Natural killer cell (primary cell): ENCODE measurements around the gene SSBP2. TPM values are rescaled to one million over a fixed set of nuclear protein-coding genes. Genes with fewer than 3 reads are reported as not detected.

Experiments used
- ATAC-seq, 3 donors: fragments of 150-1000 bp in 2 of 3; fragments of 200-7000 bp in 1 of 3; cut with Tn5 transposase; 1 replicate in 1 of 3; 2 replicates in 2 of 3; pipeline ENCODE4 v1.10.0; 2021; ENCODE audit warnings: mild to moderate bottlenecking in 2 of 3, moderate library complexity in 2 of 3
- DNase-seq, 2 donors: peaks; one replicate each; pipeline versions ENCODE4 v3.0.0 to v3.0.0-alpha.2; 2013 to 2021; ENCODE audit warnings: mixed read lengths in 1 of 2
- H3K27ac ChIP-seq: one replicate; pipeline ENCODE4 v1.5.1; 2013; ENCODE audit warnings: mild to moderate bottlenecking, low read length
- H3K27me3 ChIP-seq: one replicate; pipeline ENCODE4 v1.6.1; 2013; ENCODE audit warnings: low read length; ENCODE audit not compliant: control insufficient read depth, insufficient read depth
- H3K36me3 ChIP-seq: one replicate; pipeline ENCODE4 v1.6.1; 2013; ENCODE audit warnings: low read length; ENCODE audit not compliant: control insufficient read depth, insufficient read depth
- H3K4me1 ChIP-seq: one replicate; pipeline ENCODE4 v1.6.1; 2013; ENCODE audit warnings: low read length; ENCODE audit not compliant: control insufficient read depth, insufficient read depth
- H3K4me3 ChIP-seq: one replicate; pipeline ENCODE4 v1.5.1; 2013; ENCODE audit warnings: low read length
- H3K9me3 ChIP-seq: one replicate; pipeline ENCODE4 v1.6.1; 2013; ENCODE audit warnings: low read length; ENCODE audit not compliant: control insufficient read depth, insufficient read depth
- H3K27ac Mint-ChIP-seq, 2 donors: one replicate each; pipeline ENCODE4 v1.8.0; 2022; ENCODE audit warnings: mild to moderate bottlenecking in 2 of 2, mixed read lengths in 2 of 2, moderate library complexity in 1 of 2
- H3K27me3 Mint-ChIP-seq, 2 donors: one replicate each; pipeline ENCODE4 v1.8.0; 2022; ENCODE audit warnings: low read depth in 2 of 2, mixed read lengths in 2 of 2
- H3K36me3 Mint-ChIP-seq: one replicate; pipeline ENCODE4 v1.8.0; 2022; ENCODE audit warnings: mixed read lengths
- H3K4me1 Mint-ChIP-seq, 2 donors: one replicate each; pipeline ENCODE4 v1.8.0; 2022; ENCODE audit warnings: mixed read lengths in 2 of 2
- H3K4me3 Mint-ChIP-seq: one replicate; pipeline ENCODE4 v1.8.0; 2022; ENCODE audit warnings: mild to moderate bottlenecking, moderate library complexity, mixed read lengths
- H3K9me3 Mint-ChIP-seq, 2 donors: one replicate each; pipeline ENCODE4 v1.8.0; 2022; ENCODE audit warnings: mixed read lengths in 2 of 2
- WGBS: methylation state at CpG from one replicate; pipeline ENCODE4 v1.1.7; 2013; ENCODE audit warnings: missing lambda C conversion rate; ENCODE audit not compliant: insufficient coverage; 5-methylcytosine and 5-hydroxymethylcytosine counted together
- intact Hi-C: fragments of 100-400 bp; cut with micrococcal nuclease; formaldehyde crosslinking; loops from one replicate; pipeline ENCODE4 v1.14.2; 2022
- total RNA-seq, 4 donors: library from RNA; stranded (reverse); fragments of 120-200 nt in 1 of 4; gene quantifications; one replicate each; pipeline versions ENCODE4 v1.2.3 to v1.2.4, GENCODE V29; 2013 to 2022
- TF ChIP-seq, protein P1 (sequence below): fragments of 200-600 bp; IDR thresholded peaks from one replicate; pipeline ENCODE4 v1.8.0; 2022; ENCODE audit warnings: antibody characterized with exemption

Gene SSBP2
- total RNA-seq, 3 donors from 2014 or later (not counting 1 experiment from before 2014, with no cell fraction given), result 13.1 to 17.3 (median 14.8) TPM

DNA sequence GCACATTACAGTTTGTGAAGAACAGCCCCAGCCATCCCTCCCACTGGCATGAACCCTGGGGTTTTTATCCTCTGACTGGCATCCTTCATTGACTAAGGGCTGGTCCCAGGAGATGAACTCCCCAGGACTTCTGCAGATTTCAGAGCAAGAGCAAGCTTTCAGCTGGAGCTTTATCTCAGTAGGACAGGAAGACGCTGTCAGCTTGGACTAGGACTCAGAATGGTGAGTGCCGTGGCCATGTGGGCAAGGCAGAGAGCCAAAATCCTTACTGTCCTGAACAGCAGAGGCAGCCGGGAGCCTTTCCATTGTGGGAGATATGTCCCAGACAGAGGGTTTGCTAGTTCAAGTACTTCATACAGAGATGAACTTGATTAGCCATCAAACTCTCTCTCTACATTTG is 353.7 kb downstream of the SSBP2 start:
- peaks cover 21 to 58% of the 10 kb centered on the region in 2 donors for H3K27me3 Mint-ChIP-seq
- no peak overlapping the region for H3K4me3 Mint-ChIP-seq
- no peak overlapping the region for H3K27ac Mint-ChIP-seq
- TF ChIP-seq, protein P1, sequence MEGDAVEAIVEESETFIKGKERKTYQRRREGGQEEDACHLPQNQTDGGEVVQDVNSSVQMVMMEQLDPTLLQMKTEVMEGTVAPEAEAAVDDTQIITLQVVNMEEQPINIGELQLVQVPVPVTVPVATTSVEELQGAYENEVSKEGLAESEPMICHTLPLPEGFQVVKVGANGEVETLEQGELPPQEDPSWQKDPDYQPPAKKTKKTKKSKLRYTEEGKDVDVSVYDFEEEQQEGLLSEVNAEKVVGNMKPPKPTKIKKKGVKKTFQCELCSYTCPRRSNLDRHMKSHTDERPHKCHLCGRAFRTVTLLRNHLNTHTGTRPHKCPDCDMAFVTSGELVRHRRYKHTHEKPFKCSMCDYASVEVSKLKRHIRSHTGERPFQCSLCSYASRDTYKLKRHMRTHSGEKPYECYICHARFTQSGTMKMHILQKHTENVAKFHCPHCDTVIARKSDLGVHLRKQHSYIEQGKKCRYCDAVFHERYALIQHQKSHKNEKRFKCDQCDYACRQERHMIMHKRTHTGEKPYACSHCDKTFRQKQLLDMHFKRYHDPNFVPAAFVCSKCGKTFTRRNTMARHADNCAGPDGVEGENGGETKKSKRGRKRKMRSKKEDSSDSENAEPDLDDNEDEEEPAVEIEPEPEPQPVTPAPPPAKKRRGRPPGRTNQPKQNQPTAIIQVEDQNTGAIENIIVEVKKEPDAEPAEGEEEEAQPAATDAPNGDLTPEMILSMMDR, result no peak
- DNase-seq (no peak), ATAC-seq (no peak)
- no peaks in the 10 kb centered on the region for H3K36me3 ChIP-seq
- no peak overlapping the region for H3K4me3 ChIP-seq
- H3K27ac ChIP-seq, result no peak overlapping the region
- no peaks in the 10 kb centered on the region for H3K9me3 ChIP-seq
- H3K4me1 ChIP-seq, result peaks cover 2% of the 10 kb centered on the region
- H3K4me1 Mint-ChIP-seq, result no peaks in the 10 kb centered on the region
- H3K27me3 ChIP-seq, result peaks cover 21% of the 10 kb centered on the region
- intact Hi-C loops, result no loop called here
- no peaks in the 10 kb centered on the region for H3K36me3 Mint-ChIP-seq
- 17% methylated on average over 3 of the region's 3 CpGs for WGBS
- no peaks in the 10 kb centered on the region for H3K9me3 Mint-ChIP-seq

DNA sequence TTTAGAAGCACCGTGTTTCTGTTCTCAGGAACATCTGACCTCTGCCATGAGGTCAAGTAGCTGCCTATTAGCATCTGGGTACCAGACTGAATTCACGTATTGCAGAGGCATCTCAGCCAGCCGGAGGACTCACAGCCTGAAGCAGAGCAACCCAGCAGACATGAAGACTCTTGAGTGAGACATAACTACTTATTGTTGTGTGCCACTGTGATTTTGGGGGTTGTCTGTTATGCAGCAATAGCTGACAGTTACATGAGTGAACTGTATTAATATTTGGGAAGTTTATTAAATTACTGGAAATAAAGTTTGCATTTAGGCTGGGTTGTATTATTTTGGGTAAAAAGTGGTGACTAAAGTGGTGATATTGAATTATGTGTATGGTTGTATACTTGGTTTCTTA is 355.6 kb downstream of the SSBP2 start:
- Mint-ChIP-seq H3K4me1 (no peaks in the 10 kb centered on the region), H3K4me3 (no peak overlapping the region), H3K9me3 (no peaks in the 10 kb centered on the region), H3K27me3 (peaks cover 31 to 52% of the 10 kb centered on the region in 2 donors), H3K27ac (no peak overlapping the region), H3K36me3 (no peaks in the 10 kb centered on the region)
- WGBS, result 90% methylated on average over 3 of the region's 3 CpGs
- no peaks in the 10 kb centered on the region for H3K36me3 ChIP-seq
- intact Hi-C loops, result no loop called here
- no peak overlapping the region for H3K4me3 ChIP-seq
- H3K4me1 ChIP-seq, result peaks cover 2% of the 10 kb centered on the region
- no peak overlapping the region for H3K27ac ChIP-seq
- no peak for DNase-seq
- TF ChIP-seq, protein P1, result no peak
- ATAC-seq, result no peak
- peaks cover 31% of the 10 kb centered on the region for H3K27me3 ChIP-seq
- H3K9me3 ChIP-seq, result no peaks in the 10 kb centered on the region

DNA sequence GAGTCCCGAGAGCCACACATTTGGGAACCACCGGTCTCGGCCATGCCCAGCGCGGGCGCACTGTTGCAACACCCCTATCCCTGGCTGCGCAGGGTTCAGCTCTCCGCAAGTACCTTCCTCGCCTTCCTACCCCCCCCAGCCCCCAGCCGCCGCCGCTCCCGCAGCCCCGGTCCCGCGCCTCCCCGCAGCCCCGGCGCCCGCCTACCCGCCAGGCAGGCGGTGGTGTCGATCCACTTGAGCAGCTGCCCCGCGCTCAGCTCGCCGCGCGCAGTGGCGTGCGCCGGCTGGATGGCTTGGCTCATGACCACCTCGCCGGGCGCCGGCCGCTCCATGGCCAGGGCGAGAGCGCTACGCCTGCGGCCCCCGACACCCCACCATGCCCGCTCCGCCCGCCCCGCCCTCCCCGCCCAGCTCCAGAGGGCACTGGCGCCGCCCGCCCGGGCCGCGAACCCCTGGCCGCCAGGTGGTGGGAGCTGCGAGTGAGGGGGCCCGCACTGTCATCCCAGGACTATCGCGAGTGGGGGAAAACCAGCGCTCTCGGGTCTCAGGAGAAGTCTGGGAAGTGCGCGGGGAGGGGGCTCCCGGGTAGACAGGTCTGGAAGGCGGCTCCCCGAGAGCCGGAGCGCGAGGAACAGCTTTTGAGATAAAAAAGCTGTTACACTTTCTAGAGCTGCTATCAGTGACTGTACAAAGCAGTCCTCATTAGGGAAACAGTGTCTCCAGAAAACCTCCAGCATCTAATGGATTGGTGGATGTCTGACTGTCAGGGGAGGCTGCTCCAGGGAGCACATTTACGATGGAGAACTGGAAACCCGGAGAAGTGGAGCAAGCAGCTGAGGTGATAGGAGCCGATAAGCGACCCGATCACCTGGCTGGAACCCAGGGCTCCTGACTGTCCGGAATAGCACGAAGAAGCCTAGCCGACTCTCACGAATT is 356.8 kb downstream of the SSBP2 start, which contains the start of gene ACOT12:
Gene ACOT12, minus strand, starts transcription at position 352 of the 936 bp plus-strand sequence. Its CDS starts 20 bp downstream, at position 332.
- TF ChIP-seq, protein P1, result no peak
- Histone ChIP-seq H3K9me3 (no peaks in the 10 kb centered on the region), H3K4me1 (peaks cover 2% of the 10 kb centered on the region), H3K4me3 (no peak within 1 kb of the TSS), H3K27me3 (peaks cover 31% of the 10 kb centered on the region), H3K36me3 (no peaks in the 10 kb centered on the region), H3K27ac (no peak within 1 kb of the TSS)
- H3K9me3 Mint-ChIP-seq, result no peaks in the 10 kb centered on the region
- 6% methylated on average over 77 of the region's 77 CpGs for WGBS
- H3K27ac Mint-ChIP-seq, result no peak within 1 kb of the TSS
- intact Hi-C loops, result no loop called here
- DNase-seq (no peak), ATAC-seq (no peak)
- no peak within 1 kb of the TSS for H3K4me3 Mint-ChIP-seq
- no peaks in the 10 kb centered on the region for H3K36me3 Mint-ChIP-seq
- peaks cover 34 to 42% of the 10 kb centered on the region in 2 donors for H3K27me3 Mint-ChIP-seq
- no peaks in the 10 kb centered on the region for H3K4me1 Mint-ChIP-seq
